GM18526 (cell line): ENCODE results near the gene TNS1.

Experiments
- POLR2A ChIP-seq: IDR thresholded peaks from 3 replicates; pipeline ENCODE4 v1.6.1; 2011; ENCODE audit not compliant: insufficient read length; ENCODE audit errors: extremely low read depth

The TNS1 gene

DNA sequence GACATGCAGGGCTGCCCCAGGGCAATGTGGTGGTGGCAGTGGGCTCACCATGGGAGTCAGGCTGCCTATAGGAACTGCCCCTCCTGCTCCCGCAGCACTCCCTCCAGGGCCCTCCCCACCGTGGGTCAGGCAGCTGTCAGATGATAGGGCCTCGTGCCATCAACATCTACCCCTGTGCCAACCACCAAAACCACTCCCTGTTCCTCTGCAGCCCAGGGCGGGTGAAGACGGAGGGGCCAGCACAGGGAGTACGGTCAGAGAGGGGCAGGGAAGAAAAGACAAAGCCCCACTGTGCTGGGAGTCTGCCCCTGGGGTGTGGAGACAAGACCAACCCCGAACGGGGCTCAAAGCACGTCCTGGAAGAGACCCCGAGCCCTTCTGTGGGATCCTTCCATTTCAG is 97.4 kb downstream of the TNS1 start:
- TF ChIP-seq POLR2A, result no peak

DNA sequence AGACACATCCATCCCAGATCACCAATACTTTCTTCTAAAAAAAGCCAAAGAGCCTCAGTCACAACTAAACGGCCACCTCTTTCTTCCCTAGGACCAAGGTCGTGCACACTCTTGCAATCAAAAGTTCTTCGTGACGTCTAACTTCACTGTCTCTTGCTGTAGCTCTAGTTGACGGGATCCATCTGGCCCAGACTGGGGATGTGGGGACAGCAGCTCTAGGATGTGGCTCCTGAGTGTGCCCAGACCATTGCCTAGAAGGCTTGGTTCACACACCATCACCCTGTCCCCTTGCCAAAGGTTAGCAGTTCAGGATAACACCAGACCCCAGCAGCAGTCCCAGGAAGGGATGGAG is 98.2 kb downstream of the TNS1 start:
- TF ChIP-seq POLR2A, result no peak

DNA sequence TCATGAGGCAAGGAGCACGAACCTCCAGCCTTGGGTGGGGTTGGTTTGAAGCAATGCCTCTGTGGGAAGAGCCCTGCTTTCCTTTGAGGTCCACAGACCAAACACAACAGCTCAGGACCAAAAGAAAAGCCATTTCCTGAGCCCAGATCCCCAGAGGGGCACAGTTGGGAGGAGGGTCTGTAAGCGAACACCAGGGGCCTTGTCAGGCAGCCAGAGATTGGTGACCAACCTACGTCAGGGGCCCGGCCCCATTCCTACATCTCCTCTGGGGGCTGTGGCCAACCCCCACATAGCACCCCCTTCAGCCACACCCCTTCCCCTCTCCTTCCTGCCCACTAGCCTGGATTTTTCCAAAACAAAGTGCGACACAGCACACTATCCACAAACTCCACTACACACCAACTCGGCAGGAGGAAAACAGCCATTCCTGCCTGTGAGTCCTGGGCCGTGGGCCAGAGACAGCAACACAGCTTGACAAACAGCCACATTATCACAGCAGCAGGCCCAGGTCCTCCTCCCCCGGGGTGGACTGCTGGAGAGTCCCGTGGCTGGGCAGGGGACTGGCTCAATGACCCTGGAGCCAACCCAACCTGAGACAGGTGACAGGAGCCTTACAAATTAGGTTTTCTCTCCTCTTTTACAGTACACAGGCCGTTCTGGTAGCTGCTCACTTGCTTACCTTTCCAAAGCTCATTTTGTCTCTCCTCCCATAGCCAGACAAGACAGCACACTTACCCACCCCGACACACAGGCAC is 98.8 kb downstream of the TNS1 start:
- no peak for TF ChIP-seq POLR2A

DNA sequence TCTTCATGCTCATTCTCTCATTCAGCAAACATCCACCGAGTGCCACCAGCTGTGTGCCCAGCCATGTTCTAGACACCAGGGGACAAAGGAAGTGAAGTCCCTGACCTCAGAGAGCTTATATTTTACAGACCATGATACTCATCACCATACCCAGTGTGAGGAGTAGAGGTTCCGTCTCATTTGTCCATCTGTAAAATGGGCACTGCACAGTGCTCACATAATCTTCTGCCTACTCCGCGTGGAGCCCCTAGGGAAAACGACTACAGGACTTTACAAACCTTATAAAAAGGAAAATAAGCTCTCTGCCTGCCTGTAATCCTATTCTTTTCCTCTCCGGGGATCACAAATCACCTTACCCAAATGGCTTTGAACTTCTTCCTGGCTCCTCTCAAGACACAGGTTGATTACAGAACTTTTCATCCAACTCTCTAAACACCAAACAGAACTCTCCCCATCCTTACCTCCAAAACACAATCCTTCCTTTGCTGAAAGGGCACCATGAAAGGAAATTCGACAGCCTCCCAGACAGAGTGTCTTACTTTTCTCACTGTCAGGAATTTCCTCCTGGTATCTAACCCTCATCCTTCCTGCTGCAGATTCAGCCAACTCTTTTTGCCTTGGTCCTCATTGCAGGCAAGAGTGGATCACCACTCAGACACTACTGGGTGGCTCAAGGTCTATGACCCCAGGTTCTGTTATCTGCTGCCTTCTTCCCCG is 99.5 kb downstream of the TNS1 start:
- TF ChIP-seq POLR2A, result no peak

DNA sequence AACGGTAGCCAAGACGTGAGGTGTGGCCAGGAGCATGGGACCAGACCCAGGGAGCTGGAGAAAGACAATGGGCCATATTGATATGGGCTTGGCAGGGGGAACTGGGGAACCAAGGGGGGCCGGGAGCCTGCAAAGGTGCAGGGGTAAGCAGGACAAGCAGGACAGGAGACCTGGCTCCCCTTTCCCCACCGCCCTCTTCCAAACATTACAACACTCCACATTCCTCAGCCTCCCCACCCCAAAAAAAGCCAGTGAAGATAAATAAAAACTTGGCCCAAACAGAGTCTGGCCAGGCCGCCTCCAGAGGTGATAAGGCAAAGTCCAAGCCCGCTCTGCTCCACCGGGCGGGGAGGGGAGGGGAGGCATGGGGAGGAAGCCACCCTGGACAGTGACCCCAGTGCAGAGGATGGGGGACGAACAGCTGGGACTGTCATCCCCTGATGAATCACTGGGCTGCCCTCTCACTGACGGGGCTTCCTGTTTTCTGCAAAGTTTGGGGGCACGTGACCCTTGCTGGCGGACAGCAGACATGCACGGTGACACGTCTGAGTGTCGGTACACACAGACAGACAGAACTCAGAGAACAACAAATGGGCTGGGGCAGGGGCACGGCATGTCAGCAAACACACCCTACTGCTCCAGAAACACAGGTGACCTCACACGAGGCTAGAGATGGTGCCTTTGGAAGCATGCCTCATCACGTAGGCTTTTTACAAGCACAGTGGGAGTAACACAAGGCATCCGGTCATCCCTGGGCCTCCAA is 100.2 kb downstream of the TNS1 start:
- TF ChIP-seq POLR2A, result no peak

DNA sequence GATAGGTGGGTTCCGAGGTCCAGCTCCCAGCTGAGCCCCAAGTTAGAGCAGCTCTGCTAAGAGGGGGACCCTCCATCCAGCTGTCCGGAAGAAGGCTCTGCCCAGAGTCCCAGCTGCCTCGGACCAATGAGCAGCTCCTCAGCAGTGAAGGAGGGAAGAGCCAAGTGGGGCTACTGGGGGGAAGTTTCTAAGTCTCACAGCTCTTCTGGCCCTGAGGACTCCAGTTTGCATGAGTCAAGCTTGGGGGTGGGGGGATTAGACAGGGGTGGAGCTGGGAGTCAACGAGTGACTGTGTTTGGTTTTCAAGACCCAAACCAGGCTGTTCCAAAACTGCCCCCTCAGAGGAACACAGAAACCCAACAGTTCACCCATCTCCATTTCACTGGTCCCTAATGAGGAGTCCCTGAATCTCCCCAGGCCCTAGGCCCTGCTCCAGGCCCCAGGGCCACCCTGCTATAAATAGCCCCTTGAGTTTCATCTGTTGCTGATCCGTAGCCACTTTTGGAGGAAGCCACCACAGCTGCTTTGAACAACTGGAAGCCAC is 100.9 kb downstream of the TNS1 start:
- no peak for TF ChIP-seq POLR2A

DNA sequence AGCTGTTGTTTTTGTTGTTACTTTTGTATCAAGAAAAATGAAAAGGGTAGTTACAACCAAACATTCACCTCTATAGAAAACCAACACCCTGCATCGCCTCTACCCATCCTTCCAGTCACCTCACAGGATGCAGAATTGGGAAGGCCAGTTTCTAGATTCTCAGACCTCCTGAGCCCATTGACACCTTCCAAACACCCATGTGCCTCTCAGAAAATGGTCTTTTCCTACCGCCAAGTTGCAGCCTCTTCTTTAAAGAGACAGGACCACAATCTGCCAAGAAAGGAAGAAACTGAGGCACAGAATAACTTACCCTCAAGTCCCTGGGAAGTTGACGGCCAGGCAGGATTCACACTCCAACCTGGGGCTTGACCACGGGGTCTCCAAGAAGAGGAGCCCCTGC is 101.4 kb downstream of the TNS1 start:
- TF ChIP-seq POLR2A, result no peak

DNA sequence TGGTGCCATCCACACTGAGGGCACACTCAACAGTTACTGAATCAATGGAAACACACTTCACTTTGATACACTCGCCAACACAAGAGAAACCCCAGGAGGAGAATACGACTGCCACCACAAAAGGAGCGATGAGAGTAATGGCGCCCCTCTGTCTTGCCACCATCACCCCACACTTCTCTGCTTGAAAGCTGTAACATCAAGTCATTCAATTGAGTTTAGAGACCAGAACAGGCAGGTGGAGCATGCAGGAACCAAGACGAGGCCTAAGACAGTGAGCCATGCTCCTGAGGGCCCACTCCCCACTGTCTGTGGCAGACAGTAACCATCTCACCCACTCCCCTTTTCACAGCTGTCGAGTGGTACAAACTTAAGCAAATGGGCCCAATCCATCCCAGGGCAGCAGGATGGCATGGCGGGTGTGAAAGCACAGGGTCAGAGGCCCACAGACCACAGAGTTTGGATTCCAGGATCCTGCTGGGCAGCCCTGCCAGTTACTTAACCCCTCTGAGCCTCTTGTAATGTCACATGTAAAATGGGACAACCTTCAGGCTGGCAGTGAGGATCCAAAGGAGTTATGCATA is 101.9 kb downstream of the TNS1 start:
- TF ChIP-seq POLR2A, result no peak

DNA sequence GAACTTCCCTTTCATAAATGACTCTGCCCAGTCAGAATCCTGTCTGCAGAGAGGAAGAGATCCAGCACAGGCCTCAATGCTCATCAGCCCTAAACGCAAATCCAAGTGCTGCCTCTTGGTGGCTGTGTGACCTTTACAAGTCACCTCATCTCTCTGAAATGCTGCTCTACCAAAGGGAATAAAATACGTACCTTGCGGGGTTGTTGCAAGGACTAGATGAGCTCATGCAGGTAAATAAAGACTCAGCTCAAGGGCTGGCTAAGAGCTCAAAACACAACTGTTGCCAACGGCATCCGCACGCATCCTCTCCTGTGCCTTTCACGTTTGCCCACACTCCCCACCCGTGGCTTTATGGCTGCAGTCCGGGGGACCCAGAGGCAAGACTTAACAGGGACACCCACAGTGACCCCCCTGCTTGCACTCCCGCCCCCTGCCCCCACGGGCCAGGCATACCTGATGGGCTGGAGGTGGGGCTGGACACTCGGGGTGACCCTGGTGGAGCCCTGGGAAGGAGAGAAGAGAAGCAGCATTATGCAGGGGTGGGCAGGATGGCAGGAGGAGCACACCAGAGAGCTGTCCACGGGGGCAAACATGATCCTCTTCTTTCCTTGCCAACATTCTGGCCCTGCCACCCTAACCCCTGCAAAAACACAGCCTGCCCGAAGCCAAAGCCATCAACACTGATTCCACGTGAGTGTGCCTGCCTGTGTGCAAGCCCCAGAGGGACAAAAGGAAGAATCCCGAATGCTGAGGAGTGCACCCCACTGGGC is 102.6 kb downstream of the TNS1 start:
- TF ChIP-seq POLR2A, result no peak

DNA sequence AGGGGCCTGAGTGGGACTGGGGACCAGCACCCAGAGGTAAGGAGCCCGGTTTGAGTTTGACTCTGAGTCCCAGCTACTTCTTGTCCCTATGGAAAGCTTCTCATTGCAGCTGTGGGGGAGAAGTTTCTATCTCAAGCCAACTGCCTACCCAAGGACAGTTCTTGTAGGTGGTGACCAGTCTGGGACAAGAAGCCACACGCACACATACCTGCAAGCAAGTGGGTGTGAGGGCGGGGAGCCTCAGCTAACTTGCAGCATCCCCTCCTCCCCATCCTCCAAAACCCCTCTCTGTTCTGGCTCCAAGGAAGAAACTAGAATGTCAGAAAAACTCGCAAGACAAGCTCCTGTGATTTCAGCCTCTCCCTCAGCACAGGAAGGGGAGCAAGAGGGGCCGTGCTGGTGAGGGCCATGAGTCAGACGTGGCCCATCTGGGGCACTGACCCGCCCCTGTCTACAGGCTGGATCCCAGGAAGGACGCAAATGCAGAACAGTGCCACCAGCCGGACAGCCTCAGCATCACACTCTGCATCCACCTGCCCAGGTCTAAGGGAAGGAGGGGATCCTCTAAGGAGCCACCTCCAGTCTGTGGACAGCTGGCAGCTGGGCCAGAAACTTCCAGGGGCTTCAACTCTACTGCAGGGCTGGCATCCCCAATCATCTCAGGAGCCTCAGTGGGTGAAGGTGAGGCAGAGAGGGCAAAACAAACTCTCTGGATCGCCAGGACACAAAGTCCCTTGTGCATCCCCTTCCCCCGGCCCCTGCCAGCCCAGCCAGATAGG is 103.4 kb downstream of the TNS1 start:
- no peak for TF ChIP-seq POLR2A

DNA sequence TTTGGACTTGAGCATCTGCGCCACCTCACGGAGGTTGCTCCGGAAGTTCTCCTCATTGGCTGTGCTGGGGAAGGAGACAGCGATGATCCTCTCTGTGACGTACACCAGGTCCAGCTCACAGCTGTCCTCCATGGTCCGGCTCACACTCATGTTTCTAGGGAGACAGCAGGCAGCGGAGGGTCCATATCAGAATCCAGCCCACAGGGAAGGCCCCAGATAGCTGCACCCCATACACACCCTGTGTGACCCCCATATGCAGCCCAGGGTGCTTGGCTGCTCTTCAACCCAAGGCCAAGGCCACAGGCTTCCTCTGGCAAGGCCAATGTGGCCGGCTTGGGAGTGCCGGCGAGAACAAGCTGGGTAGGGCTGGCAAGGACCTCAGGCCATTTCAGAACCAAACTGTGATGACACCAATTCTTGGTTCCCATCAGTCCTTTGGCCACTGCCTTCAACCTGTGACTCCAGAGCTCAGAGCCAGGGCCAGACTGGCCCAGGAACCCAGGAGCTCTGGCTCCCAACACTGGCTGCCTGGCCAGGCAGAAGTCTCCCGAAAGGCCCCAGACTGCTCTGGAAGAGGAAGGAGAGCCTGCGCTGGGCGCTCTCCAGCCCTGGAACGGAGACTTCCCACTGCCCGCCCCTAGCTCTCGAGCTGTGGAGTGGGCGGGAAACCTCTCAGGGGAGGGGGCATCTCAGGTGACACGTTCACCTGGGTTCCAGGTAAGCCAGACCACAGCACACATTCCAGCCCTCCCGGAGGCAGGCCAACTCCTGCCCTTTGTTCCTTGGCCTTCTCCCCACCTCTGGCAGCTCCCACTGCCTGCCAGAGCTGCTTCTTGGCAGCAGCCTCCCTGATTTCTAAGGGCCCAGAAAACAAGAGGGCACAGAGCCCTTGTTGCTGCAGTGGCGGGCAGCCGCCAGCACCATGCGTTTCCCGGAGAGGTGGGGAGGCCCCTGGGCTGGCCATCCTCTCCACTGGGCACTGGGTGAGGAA is 104.7 kb downstream of the TNS1 start:
- no peak for TF ChIP-seq POLR2A

DNA sequence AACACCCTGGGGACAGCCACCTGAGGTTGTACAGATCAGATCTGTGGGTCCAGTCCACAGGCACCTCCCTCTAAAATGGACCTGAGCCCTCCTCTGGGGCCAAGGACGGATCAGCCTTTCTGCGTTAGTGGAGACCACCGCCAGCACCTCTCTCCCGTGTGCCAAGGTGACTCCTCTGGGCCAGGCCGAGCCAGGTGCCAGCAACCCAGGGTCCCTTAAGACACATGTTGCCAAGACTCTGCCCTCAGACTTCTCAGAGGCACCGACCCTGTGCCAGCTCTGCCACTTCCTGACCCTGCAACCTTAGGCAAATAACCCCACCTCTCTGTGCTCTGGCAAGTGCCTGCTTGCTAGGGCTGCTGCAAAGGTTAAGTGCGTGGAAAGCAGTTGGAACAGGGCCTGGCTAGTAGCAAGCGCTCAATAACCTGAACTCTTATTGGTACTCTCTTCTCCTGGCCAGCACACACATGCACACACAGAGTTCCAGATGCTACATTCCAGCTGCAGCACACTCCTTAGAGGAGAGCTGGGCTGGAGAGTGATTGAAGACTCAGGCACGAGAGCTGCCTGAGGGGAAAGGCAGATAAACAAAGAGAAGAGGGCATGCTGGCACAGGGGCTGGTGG is 105.6 kb downstream of the TNS1 start:
- no peak for TF ChIP-seq POLR2A
